ENCODE measurements around the gene APMAP. TPM values are rescaled to one million over a fixed set of nuclear protein-coding genes. Genes with fewer than 3 reads are reported as not detected.

Gene APMAP
- total and polyA plus RNA-seq, 2 of the 13 experiments (the other 11 are each of a cell fraction or from before 2014, with no cell fraction given), result 168 to 214 TPM

DNA sequence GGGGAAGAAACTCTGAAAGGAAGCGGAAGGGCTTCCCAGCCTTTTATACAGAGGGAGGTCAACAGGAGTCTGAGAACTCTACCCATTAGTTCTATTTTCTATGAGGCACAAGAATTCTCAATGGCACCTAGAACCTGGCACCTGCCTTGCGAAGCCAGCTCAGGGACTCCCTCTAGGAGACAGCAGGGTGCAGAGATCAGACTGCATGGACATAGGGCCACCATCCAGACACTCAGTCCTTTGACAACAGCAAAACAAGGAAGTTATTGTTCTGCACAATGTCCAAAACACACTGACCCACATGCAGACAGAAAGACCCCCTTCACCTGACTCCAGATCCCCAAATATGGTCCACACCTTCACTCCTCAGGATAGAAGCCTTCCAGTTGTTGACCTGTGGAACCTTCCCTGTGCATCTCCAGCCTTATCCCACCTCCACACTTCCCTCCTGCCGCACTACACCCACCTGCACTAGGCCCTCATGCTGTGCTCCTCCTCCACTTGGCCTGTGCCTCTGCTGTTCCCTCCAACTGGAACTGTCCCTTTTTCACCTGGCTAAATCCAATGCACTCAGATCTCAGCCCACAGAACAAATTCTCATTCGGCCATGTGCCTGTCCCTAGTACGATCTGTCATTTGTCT, 37.6 kb upstream of the APMAP start (continued):
- TF ChIP-seq ZNF644 (CRISPR knock-in tag; IDR thresholded peaks at IDR 0.05; ENCODE audit: low read depth) (peak; percentile 80; the same call in 1 of the 2 replicates), NFE2 (CRISPR knock-in tag; IDR thresholded peaks at IDR 0.05) (no peak), BCL6 (CRISPR knock-in tag; IDR thresholded peaks at IDR 0.05) (0 out of 2 replicates have a peak, but pooled peaks have one; percentile 18), ZFP36L1 (CRISPR knock-in tag; IDR thresholded peaks at IDR 0.05) (no peak), ARID4A (CRISPR knock-in tag; IDR thresholded peaks at IDR 0.05; ENCODE audit: borderline replicate concordance) (peak; percentile 38; the same call in 1 of the 2 replicates), HNF4G (IDR thresholded peaks at IDR 0.05; ENCODE audit: borderline replicate concordance, low read depth, low read length) (peak; percentile 29; the same call in 1 of the 2 replicates), HNF4G (CRISPR knock-in tag; IDR thresholded peaks at IDR 0.05; ENCODE audit: borderline replicate concordance, low read depth) (no peak), MTA1 (CRISPR knock-in tag; IDR thresholded peaks at IDR 0.05; ENCODE audit: borderline replicate concordance) (0 out of 2 replicates have a peak, but pooled peaks have one; percentile 35), PHB2 (IDR thresholded peaks at IDR 0.05; ENCODE audit: partially characterized antibody) (no peak), ZNF263 (CRISPR knock-in tag; IDR thresholded peaks at IDR 0.05) (peak; percentile 16; the same call in 1 of the 2 replicates), ZNF558 (CRISPR knock-in tag; IDR thresholded peaks at IDR 0.05; ENCODE audit: borderline replicate concordance) (no peak), ARID2 (CRISPR knock-in tag; IDR thresholded peaks at IDR 0.05; ENCODE audit: borderline replicate concordance) (no peak), IRF2 (CRISPR knock-in tag; IDR thresholded peaks at IDR 0.05) (0 out of 2 replicates have a peak, but pooled peaks have one; percentile 40), RXRA (CRISPR knock-in tag; IDR thresholded peaks at IDR 0.05) (0 out of 2 replicates have a peak, but pooled peaks have one; percentile 12), HNF4A (CRISPR knock-in tag; IDR thresholded peaks at IDR 0.05) (peak; percentile 56), HIVEP1 (CRISPR knock-in tag; IDR thresholded peaks at IDR 0.05) (peak; percentile 34; the same call in 1 of the 2 replicates)
- TF ChIP-seq, protein P1, sequence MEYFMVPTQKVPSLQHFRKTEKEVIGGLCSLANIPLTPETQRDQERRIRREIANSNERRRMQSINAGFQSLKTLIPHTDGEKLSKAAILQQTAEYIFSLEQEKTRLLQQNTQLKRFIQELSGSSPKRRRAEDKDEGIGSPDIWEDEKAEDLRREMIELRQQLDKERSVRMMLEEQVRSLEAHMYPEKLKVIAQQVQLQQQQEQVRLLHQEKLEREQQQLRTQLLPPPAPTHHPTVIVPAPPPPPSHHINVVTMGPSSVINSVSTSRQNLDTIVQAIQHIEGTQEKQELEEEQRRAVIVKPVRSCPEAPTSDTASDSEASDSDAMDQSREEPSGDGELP (IDR thresholded peaks at IDR 0.05; ENCODE audit: borderline replicate concordance, low read depth), result peak; percentile 29; the same call in 1 of the 2 replicates

Data from HepG2 (cell line).